Measurements from ENCODE around the gene CCSER1.

DNA sequence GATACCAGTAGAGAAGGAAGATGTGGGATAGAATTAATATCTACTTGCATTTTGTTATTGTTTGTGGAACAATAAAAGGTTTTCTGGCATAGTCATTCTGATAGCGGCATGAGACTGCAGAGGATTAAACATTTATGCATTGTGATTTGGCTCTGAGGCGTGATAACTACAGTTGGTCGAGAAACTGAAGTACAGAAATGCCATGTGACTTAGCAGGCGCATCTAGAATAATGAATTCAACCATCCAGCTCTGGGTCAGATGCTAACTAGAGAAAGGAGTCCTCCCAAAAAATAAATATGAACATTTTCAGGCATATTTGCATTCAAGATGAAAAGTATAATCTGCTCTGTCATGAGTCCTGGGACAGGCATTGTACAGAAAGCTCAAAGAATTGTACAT, 62.8 kb downstream of the CCSER1 start:
- TF ChIP-seq TAF1 (IDR thresholded peaks at IDR 0.05; ENCODE audit: borderline replicate concordance, low read depth, low read length) (no peak), POLR2A (IDR thresholded peaks at IDR 0.05; ENCODE audit: low read depth, low read length) (no peak), POLR2AphosphoS5 (IDR thresholded peaks at IDR 0.05; ENCODE audit: low read depth, low read length) (no peak)
